RKO (cell line): ENCODE results near the gene ITM2C.

Experiments
- DNase-seq: peaks from one replicate; pipeline ENCODE4 v3.0.0-alpha.2; 2016; ENCODE audit warnings: low spot score

ITM2C gene

GRCh38 chr2:230907361-230908091 is 42.8 kb downstream of the ITM2C start:
- no peak for DNase-seq

- no peak for DNase-seq
These were observed 43.4 kb downstream of the ITM2C start for GRCh38 chr2:230908092-230908594.

- DNase-seq, result peak; percentile 74
These were observed 44.0 kb downstream of the ITM2C start for GRCh38 chr2:230908595-230909191.

GRCh38 chr2:230909841-230910545 is 45.3 kb downstream of the ITM2C start:
- DNase-seq, result no peak

- no peak for DNase-seq
These were observed 45.9 kb downstream of the ITM2C start for GRCh38 chr2:230910546-230911177.

GRCh38 chr2:230912046-230912445 is 47.3 kb downstream of the ITM2C start:
- DNase-seq, result no peak

GRCh38 chr2:230912724-230913123 is 48.0 kb downstream of the ITM2C start:
- no peak for DNase-seq

GRCh38 chr2:230913406-230914143 is 48.8 kb downstream of the ITM2C start:
- DNase-seq, result no peak

- DNase-seq, result no peak
These were observed 50.1 kb downstream of the ITM2C start for GRCh38 chr2:230914886-230915285.

- no peak for DNase-seq
These were observed 50.6 kb downstream of the ITM2C start for GRCh38 chr2:230915319-230915718.

- no peak for DNase-seq
These were observed 51.5 kb downstream of the ITM2C start for GRCh38 chr2:230916218-230916617.

- DNase-seq, result no peak
These were observed 54.5 kb downstream of the ITM2C start for GRCh38 chr2:230919240-230919639.

GRCh38 chr2:230919681-230920080 is 54.9 kb downstream of the ITM2C start:
- no peak for DNase-seq

GRCh38 chr2:230920167-230920566 is 55.4 kb downstream of the ITM2C start:
- no peak for DNase-seq

- DNase-seq, result no peak
These were observed 57.3 kb downstream of the ITM2C start for GRCh38 chr2:230921806-230922595.

- DNase-seq, result no peak
These were observed 58.4 kb downstream of the ITM2C start for GRCh38 chr2:230922951-230923717.

- DNase-seq, result no peak
These were observed 59.3 kb downstream of the ITM2C start for GRCh38 chr2:230924092-230924469.

- no peak for DNase-seq
These were observed 60.0 kb downstream of the ITM2C start, which contains the start of gene GPR55 for GRCh38 chr2:230924470-230925341. Gene GPR55 (minus strand): TSS chr2:230925242. CDS start chr2:230910962, 14,280 bp downstream.

GRCh38 chr2:230925443-230925878 is 60.7 kb downstream of the ITM2C start:
- DNase-seq, result no peak
